Nephron (organoid): ENCODE measurements around the gene CNDP2.

Experiments used
- H3K27ac Mint-ChIP-seq, 3 experiments: 2 replicates each; pipeline ENCODE4 v1.8.0; 2020; ENCODE audit warnings: mixed read lengths in 3 of 3, mild to moderate bottlenecking in 2 of 3, moderate library complexity in 1 of 3
- H3K27me3 Mint-ChIP-seq: 2 replicates; pipeline ENCODE4 v1.8.0; 2021; ENCODE audit warnings: low read depth, mild to moderate bottlenecking, moderate library complexity, mixed read lengths
- H3K36me3 Mint-ChIP-seq: 2 replicates; pipeline ENCODE4 v1.8.0; 2020; ENCODE audit warnings: low read depth, mixed read lengths
- H3K4me1 Mint-ChIP-seq: 2 replicates; pipeline ENCODE4 v1.8.0; 2020; ENCODE audit warnings: mixed read lengths
- H3K4me3 Mint-ChIP-seq, 3 experiments: 2 replicates each; pipeline ENCODE4 v1.8.0; 2020; ENCODE audit warnings: mild to moderate bottlenecking in 3 of 3, mixed read lengths in 3 of 3, moderate library complexity in 2 of 3
- H3K9me3 Mint-ChIP-seq: 2 replicates; pipeline ENCODE4 v1.8.0; 2020; ENCODE audit warnings: mixed read lengths
- TF ChIP-seq, protein P1 (sequence below), 3 experiments: fragments of 200-600 bp; sonication (generic); IDR thresholded peaks; one replicate each; pipeline ENCODE4 v1.5.0; 2021; ENCODE audit warnings: antibody characterized with exemption in 3 of 3; ENCODE audit not compliant: unreplicated experiment in 3 of 3

CNDP2 gene

GRCh38 chr18:74528913-74529312 is 32.8 kb downstream of the CNDP2 start:
- TF ChIP-seq, protein P1, sequence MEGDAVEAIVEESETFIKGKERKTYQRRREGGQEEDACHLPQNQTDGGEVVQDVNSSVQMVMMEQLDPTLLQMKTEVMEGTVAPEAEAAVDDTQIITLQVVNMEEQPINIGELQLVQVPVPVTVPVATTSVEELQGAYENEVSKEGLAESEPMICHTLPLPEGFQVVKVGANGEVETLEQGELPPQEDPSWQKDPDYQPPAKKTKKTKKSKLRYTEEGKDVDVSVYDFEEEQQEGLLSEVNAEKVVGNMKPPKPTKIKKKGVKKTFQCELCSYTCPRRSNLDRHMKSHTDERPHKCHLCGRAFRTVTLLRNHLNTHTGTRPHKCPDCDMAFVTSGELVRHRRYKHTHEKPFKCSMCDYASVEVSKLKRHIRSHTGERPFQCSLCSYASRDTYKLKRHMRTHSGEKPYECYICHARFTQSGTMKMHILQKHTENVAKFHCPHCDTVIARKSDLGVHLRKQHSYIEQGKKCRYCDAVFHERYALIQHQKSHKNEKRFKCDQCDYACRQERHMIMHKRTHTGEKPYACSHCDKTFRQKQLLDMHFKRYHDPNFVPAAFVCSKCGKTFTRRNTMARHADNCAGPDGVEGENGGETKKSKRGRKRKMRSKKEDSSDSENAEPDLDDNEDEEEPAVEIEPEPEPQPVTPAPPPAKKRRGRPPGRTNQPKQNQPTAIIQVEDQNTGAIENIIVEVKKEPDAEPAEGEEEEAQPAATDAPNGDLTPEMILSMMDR (IDR thresholded peaks at IDR 0.05; ENCODE audit: unreplicated experiment in 3 of 3) = no peak
- Mint-ChIP-seq H3K27ac (no peak overlapping the region), H3K27me3 (no peaks in the 10 kb centered on the region), H3K36me3 (no peaks in the 10 kb centered on the region), H3K4me3 (no peak overlapping the region), H3K9me3 (no peaks in the 10 kb centered on the region), H3K4me1 (peaks cover 6% of the 10 kb centered on the region)

GRCh38 chr18:74529378-74529777 is 33.2 kb downstream of the CNDP2 start:
- TF ChIP-seq, protein P1 (IDR thresholded peaks at IDR 0.05; ENCODE audit: unreplicated experiment in 3 of 3) = no peak
- no peak overlapping the region for H3K27ac Mint-ChIP-seq
- no peaks in the 10 kb centered on the region for H3K27me3 Mint-ChIP-seq
- H3K36me3 Mint-ChIP-seq = no peaks in the 10 kb centered on the region
- H3K4me1 Mint-ChIP-seq = peaks cover 2% of the 10 kb centered on the region
- no peaks in the 10 kb centered on the region for H3K9me3 Mint-ChIP-seq
- no peak overlapping the region for H3K4me3 Mint-ChIP-seq

DNA sequence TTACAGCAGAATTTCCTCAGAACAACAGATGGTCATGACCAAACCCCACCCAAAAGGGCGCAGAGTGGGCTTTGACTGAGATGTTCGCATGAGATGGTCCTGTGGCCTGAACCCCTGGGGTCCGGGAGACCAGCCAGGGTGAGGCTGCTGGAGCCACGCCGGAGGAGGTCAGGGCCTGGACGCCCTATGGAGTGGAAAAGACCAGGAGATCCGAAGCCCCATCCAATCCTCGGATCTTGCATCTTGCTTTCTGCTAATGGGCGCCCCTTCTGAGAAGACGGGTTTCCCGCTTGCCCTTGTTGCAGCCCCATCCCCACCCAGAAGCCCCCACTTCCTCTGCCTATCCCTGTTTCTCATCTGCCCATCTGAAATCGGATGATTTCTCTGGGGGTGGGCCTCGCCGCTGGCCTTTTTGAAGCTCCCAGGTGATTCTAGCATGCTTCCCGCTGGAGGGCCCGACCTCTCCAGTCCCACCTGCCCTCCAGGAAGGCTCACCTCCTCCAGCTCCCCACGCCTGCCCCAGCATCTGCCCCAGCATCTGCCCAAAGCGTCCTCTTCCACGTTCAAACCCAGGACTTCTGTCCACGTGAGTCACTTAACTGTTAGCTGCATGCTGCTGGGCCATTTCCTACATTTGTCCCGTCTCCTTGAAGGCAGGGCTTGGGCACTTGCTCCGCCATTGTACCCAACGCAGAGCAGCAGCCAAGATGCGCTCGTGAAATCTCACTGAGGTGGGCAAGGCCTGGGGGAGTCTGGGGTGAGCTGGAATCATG is 33.8 kb downstream of the CNDP2 start:
- Mint-ChIP-seq H3K4me3 (no peak overlapping the region), H3K36me3 (no peaks in the 10 kb centered on the region), H3K4me1 (no peaks in the 10 kb centered on the region), H3K27me3 (no peaks in the 10 kb centered on the region), H3K9me3 (no peaks in the 10 kb centered on the region), H3K27ac (no peak overlapping the region)
- TF ChIP-seq, protein P1 (IDR thresholded peaks at IDR 0.05; ENCODE audit: unreplicated experiment in 3 of 3) = no peak

GRCh38 chr18:74530584-74530862 is 34.4 kb downstream of the CNDP2 start:
- no peaks in the 10 kb centered on the region for H3K4me1 Mint-ChIP-seq
- H3K36me3 Mint-ChIP-seq = no peaks in the 10 kb centered on the region
- no peaks in the 10 kb centered on the region for H3K9me3 Mint-ChIP-seq
- H3K27me3 Mint-ChIP-seq = no peaks in the 10 kb centered on the region
- H3K27ac Mint-ChIP-seq = no peak overlapping the region
- no peak overlapping the region for H3K4me3 Mint-ChIP-seq
- TF ChIP-seq, protein P1 (IDR thresholded peaks at IDR 0.05; ENCODE audit: unreplicated experiment in 3 of 3) = no peak

DNA sequence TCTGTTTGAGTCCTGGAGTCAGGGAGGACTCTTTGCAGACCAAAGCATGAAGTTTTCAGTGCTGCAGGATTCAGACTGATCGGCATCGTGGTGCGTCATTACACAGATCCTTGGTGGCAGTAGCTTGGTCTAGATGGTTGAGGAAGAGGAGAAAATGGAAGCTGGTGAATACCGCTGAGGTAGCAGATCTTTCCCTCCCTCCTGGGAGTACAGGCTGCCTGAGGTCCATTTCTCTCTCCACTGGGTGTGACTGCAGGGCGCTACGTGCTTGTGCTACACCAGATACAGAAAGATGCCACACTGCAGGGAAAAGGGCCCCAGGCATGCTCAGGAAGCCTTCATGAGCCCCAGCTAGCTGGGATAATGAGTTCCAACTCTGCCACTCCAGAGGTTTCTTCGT is 34.9 kb downstream of the CNDP2 start:
- H3K36me3 Mint-ChIP-seq = no peaks in the 10 kb centered on the region
- H3K27me3 Mint-ChIP-seq = no peaks in the 10 kb centered on the region
- no peak overlapping the region for H3K4me3 Mint-ChIP-seq
- H3K9me3 Mint-ChIP-seq = peaks cover 3% of the 10 kb centered on the region
- TF ChIP-seq, protein P1 (IDR thresholded peaks at IDR 0.05; ENCODE audit: unreplicated experiment in 3 of 3) = no peak
- H3K4me1 Mint-ChIP-seq = no peaks in the 10 kb centered on the region
- no peak overlapping the region for H3K27ac Mint-ChIP-seq

GRCh38 chr18:74532511-74533025 is 36.4 kb downstream of the CNDP2 start:
- Mint-ChIP-seq H3K4me1 (no peaks in the 10 kb centered on the region), H3K27me3 (no peaks in the 10 kb centered on the region), H3K36me3 (no peaks in the 10 kb centered on the region), H3K4me3 (no peak overlapping the region), H3K9me3 (peaks cover 12% of the 10 kb centered on the region), H3K27ac (no peak overlapping the region)
- TF ChIP-seq, protein P1 (IDR thresholded peaks at IDR 0.05; ENCODE audit: unreplicated experiment in 3 of 3) = no peak
